Spinal cord (tissue), 10 donors: ENCODE data around the gene DNMT1. TPM values are rescaled to one million over a fixed set of nuclear protein-coding genes. Genes with fewer than 3 reads are reported as not detected.

Experiments
- DNase-seq, 6 donors: peaks; one replicate each; pipeline versions ENCODE4 v3.0.0 to v3.0.0-alpha.2; 2013 to 2015; ENCODE audit warnings: low spot score in 6 of 6, low read depth in 4 of 6
- H3K27ac ChIP-seq: one replicate; pipeline ENCODE4 v1.5.1; 2013; ENCODE audit warnings: low read depth, low read length, control low read depth
- H3K27me3 ChIP-seq: one replicate; pipeline ENCODE4 v1.6.1; 2013; ENCODE audit warnings: low read length; ENCODE audit not compliant: control insufficient read depth, insufficient read depth
- H3K36me3 ChIP-seq: one replicate; pipeline ENCODE4 v1.6.1; 2013; ENCODE audit warnings: low read length; ENCODE audit not compliant: control insufficient read depth, insufficient read depth
- H3K4me1 ChIP-seq: one replicate; pipeline ENCODE4 v1.6.1; 2013; ENCODE audit warnings: low read length; ENCODE audit not compliant: control insufficient read depth, insufficient read depth
- H3K4me3 ChIP-seq: one replicate; pipeline ENCODE4 v1.5.1; 2013; ENCODE audit warnings: low read depth, low read length, control low read depth
- H3K9me3 ChIP-seq: one replicate; pipeline ENCODE4 v1.6.1; 2013; ENCODE audit warnings: low read length; ENCODE audit not compliant: control insufficient read depth, insufficient read depth
- whole genome bisulfite sequencing: methylation state at CpG from one replicate; pipeline ENCODE4 v1.1.5; 2013; ENCODE audit warnings: missing lambda C conversion rate; ENCODE audit not compliant: insufficient coverage; 5-methylcytosine and 5-hydroxymethylcytosine counted together
- polyA plus RNA-seq, 2 donors: library from polyadenylated mRNA; unstranded; fragments of 120-200 nt; gene quantifications; one replicate each; pipeline ENCODE4 v1.2.1, GENCODE V29; 2013; ENCODE audit not compliant: insufficient read length in 2 of 2
- small RNA-seq: library from RNA; depleted of rRNA; stranded (forward); fragments of <200 nt; gene quantifications from one replicate; pipeline ENCODE3, GENCODE V24; 2014; ENCODE audit warnings: low replicate concordance
- total RNA-seq, 2 donors: library from RNA; depleted of rRNA in 1 of 2; stranded (reverse); fragments of 120-200 nt in 1 of 2; fragments of >200 nt in 1 of 2; gene quantifications; one replicate each; pipeline versions ENCODE4 v1.2.3 to v1.2.4, GENCODE V29; 2013 to 2014
- donor health status: healthy.

DNMT1 gene
- total and polyA plus RNA-seq, 4 donors = 30.3 to 114 (median 68.3) TPM

- no peaks in the 10 kb centered on the region for H3K9me3 ChIP-seq
- H3K4me3 ChIP-seq = peak within 1 kb of the TSS; percentile 86
- peaks cover 15% of the 10 kb centered on the region for H3K4me1 ChIP-seq
- no peaks in the 10 kb centered on the region for H3K27me3 ChIP-seq
- peak in 2 of 6 donors; percentile 75 to 84 for DNase-seq
- H3K36me3 ChIP-seq = peaks cover 13% of the 10 kb centered on the region
- peak within 1 kb of the TSS; percentile 60 for H3K27ac ChIP-seq
- 3% methylated on average over 77 of the region's 81 CpGs for WGBS
These were observed 108.8 kb downstream of the DNMT1 start, which contains the start of gene SHFL for GRCh38 chr19:10085641-10086590. Gene SHFL (plus strand): TSS chr19:10086317. CDS start chr19:10086428, 111 bp downstream.

- Histone ChIP-seq H3K4me1 (peaks cover 15% of the 10 kb centered on the region), H3K27ac (no peak overlapping the region), H3K27me3 (no peaks in the 10 kb centered on the region), H3K9me3 (no peaks in the 10 kb centered on the region), H3K36me3 (peaks cover 6% of the 10 kb centered on the region), H3K4me3 (no peak overlapping the region)
- WGBS = 88% methylated on average over 1 of the region's 3 CpGs
- no peak for DNase-seq
These were observed 110.0 kb downstream of the DNMT1 start for GRCh38 chr19:10084803-10085202.

- Histone ChIP-seq H3K4me3 (no peak overlapping the region), H3K9me3 (no peaks in the 10 kb centered on the region), H3K27ac (no peak overlapping the region), H3K27me3 (no peaks in the 10 kb centered on the region), H3K36me3 (no peaks in the 10 kb centered on the region), H3K4me1 (peaks cover 15% of the 10 kb centered on the region)
- 83% methylated on average over 8 of the region's 9 CpGs for WGBS
- no peak for DNase-seq
These were observed 110.8 kb downstream of the DNMT1 start for GRCh38 chr19:10083911-10084310.

Small RNA genes lying within 50 kb of the gene (small RNA-seq; reads per million reads assigned to genes)
- gene MIR4322 (not detected), gene SNORD105 (19.4 reads per million, percentile 97 among the genes with 10 or more reads in this experiment), gene SNORD105B (2,906 reads per million, percentile 100 among the genes with 10 or more reads in this experiment)

Other genes starting within 250 kb of the DNMT1 start
- gene COL5A3, start 184.4 kb downstream of the DNMT1 start, total RNA-seq = 10 to 100 TPM; 11.6 to 18.1 TPM
- 10 to 100 TPM in 1 of 2 donors, 1 to 10 TPM in 1; 7.8 to 17.8 TPM for gene COL5A3, start 184.4 kb downstream of the DNMT1 start, polyA plus RNA-seq
- not detected for gene RDH8, start 181.5 kb downstream of the DNMT1 start, total RNA-seq
- not detected for gene RDH8, start 181.5 kb downstream of the DNMT1 start, polyA plus RNA-seq
- 10 to 100 TPM; 13.1 to 35.3 TPM for gene SHFL, start 108.6 kb downstream of the DNMT1 start, total RNA-seq
- gene SHFL, start 108.6 kb downstream of the DNMT1 start, polyA plus RNA-seq = 10 to 100 TPM; 35.1 to 45.9 TPM
- gene ANGPTL6, start 92.3 kb downstream of the DNMT1 start, total RNA-seq = under 1 TPM; 0.30 to 0.72 TPM
- gene ANGPTL6, start 92.3 kb downstream of the DNMT1 start, polyA plus RNA-seq = under 1 TPM; 0.62 to 0.72 TPM
- gene PPAN, start 88.6 kb downstream of the DNMT1 start, total RNA-seq = 10 to 100 TPM; 16.0 to 23.9 TPM
- gene PPAN, start 88.6 kb downstream of the DNMT1 start, polyA plus RNA-seq = 10 to 100 TPM; 33.1 to 43.3 TPM
- gene P2RY11, start 83.3 kb downstream of the DNMT1 start, total RNA-seq = 1 to 10 TPM; 2.8 to 4.6 TPM
- gene P2RY11, start 83.3 kb downstream of the DNMT1 start, polyA plus RNA-seq = 10 to 100 TPM; 19.6 to 25.2 TPM
- 100 to 1,000 TPM; 104 to 198 TPM for gene EIF3G, start 75.1 kb downstream of the DNMT1 start, total RNA-seq
- gene EIF3G, start 75.1 kb downstream of the DNMT1 start, polyA plus RNA-seq = 100 to 1,000 TPM; 149 to 174 TPM
- 1 to 10 TPM; 4.4 to 8.2 TPM for gene S1PR2, start 36.4 kb upstream of the DNMT1 start, total RNA-seq
- gene S1PR2, start 36.4 kb upstream of the DNMT1 start, polyA plus RNA-seq = 1 to 10 TPM; 4.9 to 6.9 TPM
- gene MRPL4, start 57.3 kb upstream of the DNMT1 start, total RNA-seq = 10 to 100 TPM; 13.7 to 35.5 TPM
- 10 to 100 TPM; 56.2 to 59.7 TPM for gene MRPL4, start 57.3 kb upstream of the DNMT1 start, polyA plus RNA-seq
- 10 to 100 TPM in 1 of 2 donors, 1 to 10 TPM in 1; 5.7 to 10.4 TPM for gene ICAM1, start 76.2 kb upstream of the DNMT1 start, total RNA-seq
- 1 to 10 TPM; 2.5 to 3.0 TPM for gene ICAM1, start 76.2 kb upstream of the DNMT1 start, polyA plus RNA-seq
- gene ICAM4, start 92.0 kb upstream of the DNMT1 start, total RNA-seq = 1 to 10 TPM; 1.1 to 1.8 TPM
- gene ICAM4, start 92.0 kb upstream of the DNMT1 start, polyA plus RNA-seq = under 1 TPM in 1 of 2 donors, not detected in 1; 0.42 TPM
- gene ICAM5, start 95.0 kb upstream of the DNMT1 start, total RNA-seq = 1 to 10 TPM; 1.4 to 1.8 TPM
- 1 to 10 TPM; 3.2 to 3.7 TPM for gene ICAM5, start 95.0 kb upstream of the DNMT1 start, polyA plus RNA-seq
- 1 to 10 TPM; 1.6 to 9.5 TPM for gene ZGLP1, start 114.9 kb upstream of the DNMT1 start, total RNA-seq
- gene ZGLP1, start 114.9 kb upstream of the DNMT1 start, polyA plus RNA-seq = 10 to 100 TPM; 11.0 to 15.7 TPM
- 10 to 100 TPM; 15.0 to 30.4 TPM for gene FDX2, start 121.1 kb upstream of the DNMT1 start, total RNA-seq
- 10 to 100 TPM; 37.3 to 45.3 TPM for gene FDX2, start 121.1 kb upstream of the DNMT1 start, polyA plus RNA-seq
- gene RAVER1, start 138.6 kb upstream of the DNMT1 start, total RNA-seq = 1 to 10 TPM; 5.4 to 8.7 TPM
- gene RAVER1, start 138.6 kb upstream of the DNMT1 start, polyA plus RNA-seq = 10 to 100 TPM; 32.5 to 42.3 TPM
- gene ICAM3, start 144.7 kb upstream of the DNMT1 start, total RNA-seq = 1 to 10 TPM; 5.5 to 8.7 TPM
- 1 to 10 TPM; 3.8 to 4.4 TPM for gene ICAM3, start 144.7 kb upstream of the DNMT1 start, polyA plus RNA-seq
- gene TYK2, start 185.6 kb upstream of the DNMT1 start, total RNA-seq = 10 to 100 TPM; 44.5 to 94.4 TPM
- 100 to 1,000 TPM; 108 to 153 TPM for gene TYK2, start 185.6 kb upstream of the DNMT1 start, polyA plus RNA-seq
- 100 to 1,000 TPM in 1 of 2 donors, 10 to 100 TPM in 1; 47.4 to 164 TPM for gene CDC37, start 208.6 kb upstream of the DNMT1 start, total RNA-seq
- gene CDC37, start 208.6 kb upstream of the DNMT1 start, polyA plus RNA-seq = 100 to 1,000 TPM; 151 to 191 TPM
- gene PDE4A, start 225.6 kb upstream of the DNMT1 start, total RNA-seq = 10 to 100 TPM in 1 of 2 donors, 1 to 10 TPM in 1; 4.2 to 10.8 TPM
- 10 to 100 TPM; 25.7 to 28.4 TPM for gene PDE4A, start 225.6 kb upstream of the DNMT1 start, polyA plus RNA-seq